ENCODE measurements around the gene PTPRN2. TPM values are rescaled to one million over a fixed set of nuclear protein-coding genes. Genes with fewer than 3 reads are reported as not detected.

The PTPRN2 gene
- total and polyA plus RNA-seq, 5 experiments from 2014 or later, result 0.69 to 1.5 (median 0.99) TPM

DNA sequence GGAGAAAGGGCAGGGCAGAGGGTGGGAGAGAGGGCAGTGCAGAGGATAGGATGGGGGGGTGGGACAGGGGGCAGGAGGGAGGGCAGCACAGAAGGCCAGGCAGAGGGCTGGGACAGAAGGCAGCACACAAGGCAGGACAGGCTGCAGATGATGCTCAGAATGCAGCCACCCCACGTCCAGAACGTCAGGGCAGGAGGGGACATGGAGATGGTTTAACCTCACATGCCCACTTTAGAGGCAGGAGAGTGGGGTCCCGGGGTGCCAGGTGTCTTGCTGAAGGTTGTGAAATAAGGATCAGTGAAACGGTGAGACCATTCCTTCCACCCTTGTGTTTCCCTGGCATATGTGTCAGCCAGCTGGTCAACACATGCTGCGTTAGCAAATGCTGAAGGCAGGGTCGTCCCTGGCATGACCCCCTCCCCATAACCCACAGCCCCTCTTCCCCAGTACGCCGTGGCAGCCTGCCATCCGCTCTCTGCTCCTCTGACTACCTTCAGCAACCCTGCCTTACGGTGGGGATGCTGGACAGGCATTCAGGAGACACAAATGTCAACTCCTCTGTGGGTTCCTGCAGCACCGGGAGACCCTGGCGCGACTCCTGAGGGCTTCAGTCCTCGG, 658.7 kb downstream of the PTPRN2 start:
- no peak for ATAC-seq

DNA sequence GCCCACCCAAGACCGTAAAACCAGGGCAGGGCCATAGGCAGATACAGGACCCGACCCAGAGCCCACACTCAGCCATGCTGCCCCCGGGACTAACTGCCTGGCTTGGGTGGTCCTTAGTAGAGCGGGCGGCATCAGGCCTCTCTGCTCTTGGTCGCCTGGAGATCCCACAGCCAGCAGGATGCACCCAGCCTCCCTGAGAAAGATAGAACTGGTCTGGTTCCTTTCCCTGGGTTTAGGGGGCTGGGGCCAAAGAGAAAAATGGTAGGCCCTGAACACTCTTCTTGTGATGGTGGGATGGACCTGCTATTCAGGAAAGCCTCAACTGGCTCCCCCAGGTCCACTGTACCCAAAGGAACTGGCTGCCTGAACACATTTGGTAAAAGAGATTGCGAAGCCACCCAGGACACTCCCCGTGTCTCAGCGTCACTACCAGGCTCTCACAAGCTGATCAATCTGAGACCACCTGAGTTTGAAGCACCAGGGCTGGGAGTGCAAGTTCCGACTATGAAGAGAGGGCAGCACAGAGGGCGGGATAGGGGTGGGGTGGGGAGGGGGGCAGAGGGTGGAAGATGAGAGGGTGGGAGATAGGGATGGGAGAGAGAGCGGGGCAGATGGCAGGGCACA, 659.3 kb downstream of the PTPRN2 start:
- Mint-ChIP-seq H3K4me3 (peak overlapping the region in 3 of 10 donors; percentile 15 to 58 (median 38)), H3K27me3 (peaks cover 0 to 2% (median 0%) of the 10 kb centered on the region in 5 donors), H3K36me3 (no peaks in the 10 kb centered on the region), H3K27ac (peak overlapping the region; percentile 57 to 96 (median 92)), H3K9me3 (peaks cover 0 to 10% (median 0%) of the 10 kb centered on the region in 9 donors), H3K4me1 (peaks cover 19 to 50% (median 32%) of the 10 kb centered on the region in 4 donors)
- DNase-seq, result no peak
- no peak for ATAC-seq
- POLR2A ChIA-PET, result no interaction called here

More for the DNA sequence above, 658.7 kb downstream of the PTPRN2 start:
- no peak for DNase-seq
- Mint-ChIP-seq H3K4me3 (peak overlapping the region in 1 of 10 donors; percentile 31), H3K4me1 (peaks cover 19 to 50% (median 32%) of the 10 kb centered on the region in 4 donors), H3K27ac (peak overlapping the region in 6 of 10 donors; percentile 37 to 95 (median 52)), H3K36me3 (no peaks in the 10 kb centered on the region), H3K9me3 (peaks cover 0 to 10% (median under 1%) of the 10 kb centered on the region in 9 donors), H3K27me3 (peaks cover 0 to 2% (median 0%) of the 10 kb centered on the region in 5 donors)
- POLR2A ChIA-PET, result no interaction called here

DNA sequence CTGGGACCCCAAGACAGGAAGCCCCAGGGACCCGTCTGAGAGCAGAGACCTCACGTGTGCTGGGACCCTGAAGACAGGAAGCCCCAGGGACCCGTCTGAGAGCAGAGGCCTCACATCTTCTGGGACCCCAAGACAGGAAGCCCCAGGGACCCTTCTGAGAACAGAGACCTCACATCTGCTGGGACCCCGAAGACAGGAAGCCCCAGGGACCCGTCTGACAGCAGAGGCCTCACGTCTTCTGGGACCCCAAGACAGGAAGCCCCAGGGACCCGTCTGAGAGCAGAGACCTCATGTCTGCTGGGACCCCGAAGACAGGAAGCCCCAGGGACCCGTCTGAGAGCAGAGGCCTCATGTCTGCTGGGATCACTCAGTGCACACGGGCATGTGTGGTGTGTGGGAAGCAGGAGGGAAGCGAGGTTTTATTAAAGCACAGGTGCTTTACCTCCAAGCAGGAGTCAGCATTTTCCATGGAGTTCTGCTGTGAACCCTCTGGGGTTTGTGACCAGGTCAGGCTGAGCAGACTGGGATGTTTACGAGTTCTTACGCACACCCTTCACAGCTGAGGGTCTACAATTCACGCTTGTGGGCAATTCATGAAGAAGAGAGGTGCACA, 660.2 kb downstream of the PTPRN2 start:
- H3K27me3 Mint-ChIP-seq, result peaks cover 0 to 2% (median 0%) of the 10 kb centered on the region in 5 donors
- H3K9me3 Mint-ChIP-seq, result peaks cover 0 to 3% (median 0%) of the 10 kb centered on the region in 9 donors
- DNase-seq, result peak in 5 of 10 donors; percentile 9 to 36 (median 22)
- peak overlapping the region; percentile 57 to 96 (median 92) for H3K27ac Mint-ChIP-seq
- H3K4me1 Mint-ChIP-seq, result peaks cover 19 to 48% (median 30%) of the 10 kb centered on the region in 4 donors
- POLR2A ChIA-PET, result no interaction called here
- H3K4me3 Mint-ChIP-seq, result peak overlapping the region in 7 of 10 donors; percentile 2 to 62 (median 38)
- no peak for ATAC-seq
- no peaks in the 10 kb centered on the region for H3K36me3 Mint-ChIP-seq

DNA sequence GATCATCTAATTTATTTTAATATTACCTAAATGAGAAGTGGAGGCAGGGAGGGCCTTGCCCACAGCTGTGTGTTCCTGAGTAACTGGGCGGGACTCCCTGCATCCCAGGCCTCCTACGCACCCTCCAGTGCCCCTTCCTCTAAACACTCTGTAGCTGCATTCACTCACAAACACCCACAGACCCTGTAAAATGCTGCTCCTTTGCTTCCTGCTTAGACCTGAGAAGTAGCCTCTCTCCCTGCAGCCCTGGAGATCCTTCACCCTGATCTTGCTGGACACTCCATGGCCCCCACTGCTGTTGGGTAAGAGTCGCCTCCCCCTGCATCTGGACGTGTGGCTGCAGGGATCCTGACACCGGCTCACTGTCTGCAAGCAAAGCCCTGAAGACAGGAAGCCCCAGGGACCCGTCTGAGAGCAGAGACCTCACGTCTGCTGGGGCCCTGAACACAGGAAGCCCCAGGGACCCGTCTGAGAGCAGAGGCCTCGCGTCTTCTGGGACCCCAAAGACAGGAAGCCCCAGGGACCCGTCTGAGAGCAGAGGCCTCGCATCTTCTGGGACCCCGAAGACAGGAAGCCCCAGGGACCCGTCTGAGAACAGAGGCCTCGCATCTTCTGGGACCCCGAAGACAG, 661.0 kb downstream of the PTPRN2 start:
- Mint-ChIP-seq H3K9me3 (peaks cover 0 to 2% (median 0%) of the 10 kb centered on the region in 9 donors), H3K27ac (peak overlapping the region; percentile 68 to 99 (median 95)), H3K27me3 (peaks cover 0 to 2% (median 0%) of the 10 kb centered on the region in 5 donors), H3K36me3 (no peaks in the 10 kb centered on the region), H3K4me3 (peak overlapping the region in 9 of 10 donors; percentile 9 to 71 (median 58)), H3K4me1 (peaks cover 19 to 48% (median 27%) of the 10 kb centered on the region in 4 donors)
- ATAC-seq (peak; percentile 75 to 82), DNase-seq (peak; percentile 10 to 71 (median 44))
- POLR2A ChIA-PET, result no interaction called here

DNA sequence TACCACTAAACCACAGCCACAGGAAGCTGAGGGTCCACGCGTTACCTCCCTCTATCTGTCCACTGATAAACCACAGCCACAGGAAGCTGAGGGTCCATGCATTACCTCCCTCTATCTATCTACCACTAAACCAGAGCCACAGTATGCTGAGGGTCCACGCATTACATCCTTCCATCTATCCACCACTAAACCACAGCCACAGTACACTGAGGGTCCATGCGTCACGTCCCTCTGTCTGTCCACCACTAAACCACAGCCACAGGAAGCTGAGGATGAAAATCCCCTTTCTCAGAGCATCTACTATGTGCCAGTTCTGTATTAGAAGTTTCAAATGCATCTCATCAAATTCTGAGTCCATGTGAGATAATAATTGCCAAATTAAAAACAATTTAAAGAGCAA, 661.5 kb downstream of the PTPRN2 start:
- Mint-ChIP-seq H3K4me3 (peak overlapping the region in 5 of 10 donors; percentile 37 to 78 (median 68)), H3K4me1 (peaks cover 19 to 46% (median 27%) of the 10 kb centered on the region in 4 donors), H3K27me3 (peaks cover 0 to 2% (median 0%) of the 10 kb centered on the region in 5 donors), H3K9me3 (peaks cover 0 to 2% (median 0%) of the 10 kb centered on the region in 9 donors), H3K27ac (peak overlapping the region; percentile 68 to 99 (median 95)), H3K36me3 (no peaks in the 10 kb centered on the region)
- POLR2A ChIA-PET, result no interaction called here
- DNase-seq (peak in 8 of 10 donors; percentile 16 to 70 (median 62)), ATAC-seq (peak; percentile 41 to 79)

DNA sequence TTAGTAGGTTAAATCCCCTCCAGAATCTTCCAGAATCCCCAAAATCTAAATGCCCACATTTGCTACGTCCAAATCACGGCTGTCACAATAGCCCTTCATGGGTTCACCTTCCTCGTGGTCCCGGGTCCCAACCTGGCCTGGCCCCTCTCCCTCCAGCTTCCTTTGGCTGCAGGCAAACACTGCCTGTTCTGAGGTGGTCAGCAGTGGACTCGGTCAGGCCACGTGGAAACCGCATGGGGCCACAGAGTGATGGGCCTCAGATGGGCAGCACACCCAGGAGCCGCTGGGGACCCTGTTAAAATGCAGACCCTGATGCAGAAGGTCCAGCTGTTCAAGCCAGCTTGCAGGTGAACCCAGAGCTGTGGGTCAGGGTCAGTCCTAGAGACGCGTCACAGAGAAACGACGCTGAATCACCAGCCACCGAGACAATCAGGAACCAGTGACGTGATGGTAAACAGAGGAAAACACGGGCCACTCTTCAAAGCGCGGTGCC, 662.2 kb downstream of the PTPRN2 start:
- H3K9me3 Mint-ChIP-seq, result peaks cover 0 to 5% (median 0%) of the 10 kb centered on the region in 9 donors
- peak overlapping the region in 8 of 10 donors; percentile 68 to 99 (median 95) for H3K27ac Mint-ChIP-seq
- H3K4me3 Mint-ChIP-seq, result peak overlapping the region in 3 of 10 donors; percentile 37 to 78 (median 58)
- H3K4me1 Mint-ChIP-seq, result peaks cover 19 to 43% (median 27%) of the 10 kb centered on the region in 4 donors
- no peak for ATAC-seq
- H3K36me3 Mint-ChIP-seq, result no peaks in the 10 kb centered on the region
- peaks cover 0 to 2% (median 0%) of the 10 kb centered on the region in 5 donors for H3K27me3 Mint-ChIP-seq
- no peak for DNase-seq
- POLR2A ChIA-PET, result no interaction called here

DNA sequence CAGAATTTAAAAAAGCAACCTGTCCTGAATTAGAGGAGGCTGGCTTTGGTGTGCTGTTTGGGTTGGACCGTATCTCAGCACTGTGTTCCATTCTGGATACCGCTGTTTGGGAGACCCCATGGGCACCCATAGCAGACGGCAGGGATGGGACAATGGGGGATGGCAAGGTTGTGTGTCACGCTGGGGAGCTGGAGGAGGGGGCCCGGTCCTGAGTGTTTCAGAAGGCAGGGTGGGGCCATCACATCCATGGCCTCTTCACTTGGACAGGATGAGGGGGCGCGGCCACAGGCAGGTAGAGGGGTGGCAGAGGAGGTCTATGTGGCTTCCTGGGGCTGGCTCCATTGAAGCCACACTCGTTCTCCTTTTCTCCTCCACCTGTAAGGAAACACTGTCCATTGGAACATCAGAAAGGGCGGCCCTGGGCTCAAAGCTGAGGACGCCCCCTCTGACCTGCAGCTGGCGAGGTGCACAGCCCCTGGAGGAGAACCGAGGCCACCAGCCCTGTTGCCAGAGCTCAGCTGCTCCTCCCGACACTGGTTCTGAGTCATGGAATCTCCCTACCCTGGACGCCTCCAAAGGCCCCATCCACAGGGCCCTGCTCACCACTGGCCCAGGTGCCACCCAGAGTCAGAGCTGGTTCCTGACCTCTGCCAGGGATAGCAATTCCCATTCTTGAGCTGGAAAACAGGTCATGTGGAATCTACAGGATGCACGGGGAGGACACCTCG, 663.6 kb downstream of the PTPRN2 start:
- H3K4me1 Mint-ChIP-seq, result peaks cover 19 to 30% (median 24%) of the 10 kb centered on the region in 4 donors
- peak overlapping the region in 2 of 10 donors; percentile 10 to 72 for H3K27ac Mint-ChIP-seq
- no peak overlapping the region for H3K4me3 Mint-ChIP-seq
- POLR2A ChIA-PET, result no interaction called here
- H3K36me3 Mint-ChIP-seq, result no peaks in the 10 kb centered on the region
- DNase-seq (no peak), ATAC-seq (no peak)
- H3K27me3 Mint-ChIP-seq, result peaks cover 0 to 2% (median 0%) of the 10 kb centered on the region in 5 donors
- H3K9me3 Mint-ChIP-seq, result peaks cover 0 to 5% (median 0%) of the 10 kb centered on the region in 9 donors

DNA sequence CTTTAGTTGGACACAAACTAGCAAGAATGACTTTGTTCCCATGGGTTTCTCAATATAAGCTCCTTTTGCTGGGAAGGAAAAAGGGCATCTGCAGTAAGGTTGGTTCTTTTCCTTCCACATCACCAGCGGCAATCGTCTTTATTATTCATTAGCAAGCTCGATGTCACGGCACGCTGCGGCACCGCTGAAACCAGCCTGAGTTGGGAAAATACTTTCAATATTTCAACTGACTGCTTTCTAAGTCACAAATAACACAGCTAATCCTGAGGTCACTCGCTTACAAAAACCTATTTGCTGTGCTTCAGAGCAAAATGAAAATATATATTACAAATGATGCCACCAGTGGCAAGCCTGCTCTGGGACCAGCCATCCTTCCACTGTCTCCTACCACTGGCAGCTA, 665.0 kb downstream of the PTPRN2 start:
- no peak for DNase-seq
- Mint-ChIP-seq H3K9me3 (peaks cover 0 to 5% (median 0%) of the 10 kb centered on the region in 9 donors), H3K4me1 (peaks cover 11 to 18% (median 15%) of the 10 kb centered on the region in 4 donors), H3K4me3 (no peak overlapping the region), H3K27ac (no peak overlapping the region), H3K36me3 (no peaks in the 10 kb centered on the region), H3K27me3 (peaks cover 0 to 3% (median 2%) of the 10 kb centered on the region in 5 donors)
- ATAC-seq, result no peak
- POLR2A ChIA-PET, result no interaction called here

DNA sequence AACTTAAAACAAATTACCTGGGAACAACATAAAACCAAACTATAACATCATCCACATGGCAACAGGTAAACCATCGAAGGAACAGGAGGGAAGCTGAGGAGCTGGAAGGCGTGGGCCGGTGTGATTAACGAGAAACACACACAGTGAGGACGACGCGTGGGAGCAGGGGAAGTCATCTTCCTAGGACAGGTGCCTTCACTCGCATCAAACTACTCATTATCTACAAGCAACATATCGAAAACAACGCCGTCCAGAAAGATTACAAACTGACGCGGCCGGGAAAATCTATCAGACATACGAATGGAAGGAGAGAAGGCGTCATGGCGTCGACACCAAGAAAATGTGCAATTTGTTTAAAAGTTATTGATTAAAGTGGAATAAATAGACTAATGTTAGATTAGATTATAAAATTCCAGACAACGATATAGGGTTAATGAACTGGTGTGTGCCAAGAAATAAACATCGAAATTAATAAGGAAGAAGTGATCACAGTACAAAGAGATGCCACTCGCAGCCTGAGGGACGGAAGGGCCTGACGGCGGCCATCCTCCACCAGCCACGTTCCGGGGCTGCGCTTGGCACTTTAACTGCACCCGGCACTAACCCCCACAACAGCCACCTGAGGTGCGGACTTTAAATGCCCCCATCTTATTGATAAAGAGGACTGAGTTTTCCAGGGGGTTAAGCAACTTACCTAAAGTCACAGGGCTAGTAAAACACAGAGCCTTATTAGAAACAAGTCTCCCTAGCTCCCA, 669.1 kb downstream of the PTPRN2 start:
- POLR2A ChIA-PET, result no interaction called here
- no peak for ATAC-seq
- H3K4me3 Mint-ChIP-seq, result no peak overlapping the region
- peaks cover 0 to 17% (median 9%) of the 10 kb centered on the region in 9 donors for H3K9me3 Mint-ChIP-seq
- H3K27ac Mint-ChIP-seq, result no peak overlapping the region
- H3K36me3 Mint-ChIP-seq, result peaks cover 0 to 9% (median 1%) of the 10 kb centered on the region in 3 donors
- no peaks in the 10 kb centered on the region for H3K4me1 Mint-ChIP-seq
- H3K27me3 Mint-ChIP-seq, result peaks cover 0 to 3% (median 0%) of the 10 kb centered on the region in 5 donors
- no peak for DNase-seq

DNA sequence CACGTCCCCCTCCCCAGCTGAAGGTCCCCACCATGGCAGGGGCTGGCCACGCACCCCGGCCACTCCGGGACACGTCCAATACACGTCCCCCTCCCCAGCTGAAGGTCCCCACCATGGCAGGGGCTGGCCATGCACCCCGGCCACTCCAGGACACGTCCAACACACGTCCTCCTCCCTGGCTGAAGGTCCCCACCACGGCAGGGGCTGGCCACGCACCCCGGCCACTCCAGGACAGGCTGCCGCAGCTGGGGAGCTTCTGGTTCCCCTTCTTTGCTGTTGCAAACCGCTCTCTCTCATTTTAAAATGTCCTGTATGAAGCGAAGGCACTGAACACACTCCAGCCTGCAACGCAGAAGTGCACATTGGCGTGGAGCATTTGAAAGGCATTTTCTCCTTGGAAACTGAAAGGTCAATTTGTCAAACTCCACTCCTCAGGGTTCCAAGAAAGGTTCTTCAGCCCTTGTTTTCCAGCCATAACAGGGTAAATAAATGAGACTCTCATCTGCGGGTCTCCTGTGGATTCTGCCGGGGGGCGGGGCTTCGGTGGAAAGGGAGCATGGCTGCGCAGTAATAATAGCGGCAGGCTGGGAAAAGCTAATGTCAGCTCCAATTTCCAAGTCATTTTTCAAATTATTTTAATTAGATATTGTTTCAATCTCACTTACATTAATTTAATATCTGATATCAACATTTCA, 670.5 kb downstream of the PTPRN2 start:
- H3K27ac Mint-ChIP-seq, result no peak overlapping the region
- DNase-seq, result no peak
- H3K9me3 Mint-ChIP-seq, result peaks cover 3 to 21% (median 9%) of the 10 kb centered on the region in 9 donors
- H3K27me3 Mint-ChIP-seq, result peaks cover 0 to 3% (median 0%) of the 10 kb centered on the region in 5 donors
- H3K36me3 Mint-ChIP-seq, result peaks cover 0 to 15% (median 1%) of the 10 kb centered on the region in 3 donors
- POLR2A ChIA-PET, result no interaction called here
- no peak overlapping the region for H3K4me3 Mint-ChIP-seq
- ATAC-seq, result no peak
- H3K4me1 Mint-ChIP-seq, result no peaks in the 10 kb centered on the region

DNA sequence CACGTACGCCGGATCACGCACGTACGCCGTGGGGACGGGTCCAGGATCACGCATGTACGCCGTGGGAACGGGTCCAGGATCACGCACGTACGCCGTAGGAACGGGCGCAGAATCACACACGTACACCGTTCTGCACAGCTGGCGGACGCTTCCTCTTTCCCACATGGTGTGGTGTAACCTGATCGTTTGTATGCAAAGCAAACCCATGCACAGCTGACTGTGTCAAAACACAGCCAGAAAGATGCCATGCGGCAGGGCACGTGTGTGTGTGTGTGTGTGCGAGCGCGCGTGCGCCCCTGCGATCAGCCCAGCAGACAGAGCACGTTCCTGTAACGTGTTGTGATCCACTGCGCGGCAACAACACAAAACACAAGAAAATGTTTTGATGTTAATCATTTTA, 677.2 kb downstream of the PTPRN2 start:
- Mint-ChIP-seq H3K27me3 (no peaks in the 10 kb centered on the region), H3K4me1 (peaks cover 0 to 4% (median 0%) of the 10 kb centered on the region in 4 donors), H3K9me3 (peaks cover 3 to 23% (median 8%) of the 10 kb centered on the region in 9 donors), H3K36me3 (peaks cover 0 to 21% (median 0%) of the 10 kb centered on the region in 3 donors), H3K27ac (no peak overlapping the region), H3K4me3 (no peak overlapping the region)
- ATAC-seq (no peak), DNase-seq (no peak)
- POLR2A ChIA-PET, result no interaction called here

Measured in naive thymus-derived CD8-positive, alpha-beta T cell (primary cell).